HUES6 (cell line): Measurements from ENCODE around the gene TMPRSS13.

Experiments used
- H3K27ac ChIP-seq: 2 replicates; pipeline ENCODE4 v1.7.0; 2013; ENCODE audit warnings: low read depth, mild to moderate bottlenecking, low read length, inconsistent platforms
- H3K27me3 ChIP-seq: 2 replicates; pipeline ENCODE4 v1.6.1; 2013; ENCODE audit warnings: low read length; ENCODE audit not compliant: control insufficient read depth, insufficient read depth
- H3K36me3 ChIP-seq: 2 replicates; pipeline ENCODE4 v1.6.1; 2013; ENCODE audit warnings: low read length; ENCODE audit not compliant: control insufficient read depth, insufficient read depth
- H3K4me1 ChIP-seq: 2 replicates; pipeline ENCODE4 v1.6.1; 2013; ENCODE audit warnings: low read length; ENCODE audit not compliant: control insufficient read depth, insufficient read depth
- H3K4me3 ChIP-seq: 2 replicates; pipeline ENCODE4 v1.5.1; 2013; ENCODE audit warnings: low read depth, low read length
- H3K9ac ChIP-seq: one replicate; pipeline ENCODE4 v1.6.1; 2013; ENCODE audit warnings: mild to moderate bottlenecking, low read length
- H3K9me3 ChIP-seq: 2 replicates; pipeline ENCODE4 v1.6.1; 2013; ENCODE audit warnings: low read depth, low read length; ENCODE audit not compliant: control insufficient read depth, insufficient read depth

Gene TMPRSS13

DNA sequence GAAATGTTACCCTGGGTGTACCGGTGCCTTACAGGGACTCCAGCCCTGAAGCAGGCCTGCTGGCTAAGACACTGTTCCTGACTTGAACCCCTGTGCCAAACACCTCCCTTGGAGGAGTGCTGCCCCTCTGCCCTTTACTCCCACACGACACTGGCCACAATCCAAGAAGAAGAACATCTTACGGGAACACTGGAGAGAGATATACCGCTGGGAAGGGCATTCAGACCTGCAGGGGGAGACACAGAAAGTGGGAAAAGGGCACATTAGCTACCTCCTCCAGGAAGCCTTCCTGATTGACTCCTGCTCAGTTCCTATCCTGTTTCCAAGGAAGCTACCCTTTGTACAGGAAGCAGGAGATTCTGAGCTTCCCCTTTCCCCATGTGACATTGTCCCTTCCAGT, 18.7 kb downstream of the TMPRSS13 start:
- Histone ChIP-seq H3K4me3 (no peak overlapping the region), H3K27ac (no peak overlapping the region), H3K36me3 (no peaks in the 10 kb centered on the region), H3K9ac (no peak overlapping the region), H3K4me1 (peaks cover 15% of the 10 kb centered on the region; the same call in 1 of the 2 replicates), H3K27me3 (no peaks in the 10 kb centered on the region), H3K9me3 (no peaks in the 10 kb centered on the region)

- peaks cover 9% of the 10 kb centered on the region; the same call in 1 of the 2 replicates for H3K4me1 ChIP-seq
- H3K36me3 ChIP-seq = no peaks in the 10 kb centered on the region
- H3K9ac ChIP-seq = no peak overlapping the region
- H3K27ac ChIP-seq = no peak overlapping the region
- no peak overlapping the region for H3K4me3 ChIP-seq
- H3K27me3 ChIP-seq = no peaks in the 10 kb centered on the region
- H3K9me3 ChIP-seq = no peaks in the 10 kb centered on the region
Measured at GRCh38 chr11:117909611-117910382, 19.4 kb downstream of the TMPRSS13 start.

- no peaks in the 10 kb centered on the region for H3K9me3 ChIP-seq
- no peaks in the 10 kb centered on the region for H3K36me3 ChIP-seq
- H3K4me1 ChIP-seq = peaks cover 9% of the 10 kb centered on the region; the same call in 1 of the 2 replicates
- no peaks in the 10 kb centered on the region for H3K27me3 ChIP-seq
- no peak overlapping the region for H3K27ac ChIP-seq
- H3K4me3 ChIP-seq = no peak overlapping the region
- no peak overlapping the region for H3K9ac ChIP-seq
Measured at GRCh38 chr11:117908959-117909610, 20.1 kb downstream of the TMPRSS13 start.

GRCh38 chr11:117908109-117908895, 20.9 kb downstream of the TMPRSS13 start:
- Histone ChIP-seq H3K4me1 (peaks cover 9% of the 10 kb centered on the region; the same call in 1 of the 2 replicates), H3K9me3 (no peaks in the 10 kb centered on the region), H3K27me3 (no peaks in the 10 kb centered on the region), H3K27ac (no peak overlapping the region), H3K9ac (no peak overlapping the region), H3K36me3 (no peaks in the 10 kb centered on the region), H3K4me3 (peak overlapping the region; percentile 46; the same call in 1 of the 2 replicates)

- H3K4me1 ChIP-seq = peaks cover 9% of the 10 kb centered on the region; the same call in 1 of the 2 replicates
- H3K36me3 ChIP-seq = no peaks in the 10 kb centered on the region
- H3K9me3 ChIP-seq = no peaks in the 10 kb centered on the region
- peak overlapping the region; percentile 46 for H3K4me3 ChIP-seq
- no peaks in the 10 kb centered on the region for H3K27me3 ChIP-seq
- peak overlapping the region; percentile 43 for H3K9ac ChIP-seq
- H3K27ac ChIP-seq = no peak overlapping the region
Measured at GRCh38 chr11:117907276-117908108, 21.7 kb downstream of the TMPRSS13 start.

- H3K36me3 ChIP-seq = no peaks in the 10 kb centered on the region
- H3K9me3 ChIP-seq = no peaks in the 10 kb centered on the region
- no peak overlapping the region for H3K9ac ChIP-seq
- no peak overlapping the region for H3K27ac ChIP-seq
- H3K4me3 ChIP-seq = no peak overlapping the region
- H3K4me1 ChIP-seq = peaks cover 9% of the 10 kb centered on the region; the same call in 1 of the 2 replicates
- H3K27me3 ChIP-seq = no peaks in the 10 kb centered on the region
Measured at GRCh38 chr11:117906710-117907109, 22.5 kb downstream of the TMPRSS13 start.

GRCh38 chr11:117906126-117906525, 23.1 kb downstream of the TMPRSS13 start:
- Histone ChIP-seq H3K9ac (no peak overlapping the region), H3K27me3 (no peaks in the 10 kb centered on the region), H3K27ac (no peak overlapping the region), H3K4me1 (peaks cover 9% of the 10 kb centered on the region; the same call in 1 of the 2 replicates), H3K4me3 (no peak overlapping the region), H3K9me3 (no peaks in the 10 kb centered on the region), H3K36me3 (no peaks in the 10 kb centered on the region)

DNA sequence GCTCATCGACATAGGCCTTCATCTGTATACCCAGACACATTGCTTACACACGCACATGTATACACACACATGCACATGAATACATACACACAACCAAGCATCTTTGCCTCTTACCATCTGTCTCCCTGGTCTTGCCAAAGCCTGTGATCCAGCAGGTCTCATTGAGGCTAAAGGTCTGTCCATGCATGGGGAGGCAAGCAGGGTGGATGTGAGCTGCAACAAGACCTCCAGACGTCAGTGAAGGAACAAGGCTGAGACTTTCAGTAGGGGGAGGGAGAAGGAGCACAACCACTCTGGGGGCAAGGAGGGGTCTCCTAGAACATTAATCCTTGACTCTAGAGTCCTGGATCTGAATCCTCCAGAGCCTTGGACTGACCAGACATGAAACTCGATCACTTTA, 23.7 kb downstream of the TMPRSS13 start:
- Histone ChIP-seq H3K9me3 (no peaks in the 10 kb centered on the region), H3K9ac (no peak overlapping the region), H3K27me3 (no peaks in the 10 kb centered on the region), H3K4me3 (no peak overlapping the region), H3K36me3 (no peaks in the 10 kb centered on the region), H3K27ac (no peak overlapping the region), H3K4me1 (peaks cover 9% of the 10 kb centered on the region; the same call in 1 of the 2 replicates)

DNA sequence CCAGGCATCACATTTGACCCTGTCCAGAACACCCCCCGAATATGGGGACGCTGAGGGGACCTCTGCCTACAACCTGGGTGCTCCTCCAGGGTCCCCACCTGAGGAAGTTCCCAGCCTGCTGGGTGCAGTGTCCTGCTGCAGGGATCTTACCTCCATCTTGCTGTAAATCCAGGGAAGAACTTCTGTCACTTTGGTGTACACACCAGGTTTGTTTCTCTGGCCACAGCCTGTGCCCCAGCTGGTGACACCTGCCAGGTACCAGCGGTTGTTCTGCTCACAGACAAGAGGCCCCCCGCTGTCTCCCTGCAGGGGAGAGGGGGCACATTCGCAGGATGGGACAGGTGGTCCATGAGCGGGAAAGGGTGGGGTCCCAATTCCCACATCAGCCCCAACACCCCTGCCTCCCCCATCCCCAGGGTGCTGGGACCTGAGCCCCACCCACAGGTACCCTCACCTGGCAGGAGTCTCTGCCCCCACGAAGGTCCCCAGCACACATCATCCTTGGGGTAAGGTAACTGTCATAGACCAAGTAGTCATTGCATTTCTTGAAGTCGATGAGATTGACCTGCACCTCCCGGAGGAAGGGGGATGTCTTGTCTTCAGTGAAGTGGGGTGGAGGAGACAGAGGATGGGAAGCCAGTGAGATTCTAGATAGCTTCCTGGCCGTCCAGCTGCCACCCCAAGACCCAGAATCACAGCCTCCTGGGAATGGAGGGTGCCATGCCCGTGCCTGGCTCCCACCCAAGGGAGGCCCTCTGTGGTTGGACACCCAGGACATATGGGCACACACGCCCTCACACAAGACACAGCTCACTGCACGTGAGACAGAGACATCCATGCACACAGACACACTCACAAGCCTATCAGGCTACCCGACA, 25.5 kb downstream of the TMPRSS13 start:
- no peaks in the 10 kb centered on the region for H3K27me3 ChIP-seq
- no peak overlapping the region for H3K4me3 ChIP-seq
- H3K9me3 ChIP-seq = no peaks in the 10 kb centered on the region
- no peak overlapping the region for H3K9ac ChIP-seq
- H3K4me1 ChIP-seq = peaks cover 9% of the 10 kb centered on the region; the same call in 1 of the 2 replicates
- H3K36me3 ChIP-seq = no peaks in the 10 kb centered on the region
- H3K27ac ChIP-seq = no peak overlapping the region
